ENCODE measurements around the gene CAPZB. TPM values are rescaled to one million over a fixed set of nuclear protein-coding genes. Genes with fewer than 3 reads are reported as not detected.
A peak's percentile ranks its signal among the peaks of the same experiment; 100 is the strongest.

Gene CAPZB
- total RNA-seq, 1 donor from 2014 or later, result 217 TPM

GRCh38 chr1:19402031-19402813, 83.1 kb downstream of the CAPZB start:
- H3K36me3 ChIP-seq, result no peaks in the 10 kb centered on the region
- H3K4me1 ChIP-seq, result peaks cover 98% of the 10 kb centered on the region

DNA sequence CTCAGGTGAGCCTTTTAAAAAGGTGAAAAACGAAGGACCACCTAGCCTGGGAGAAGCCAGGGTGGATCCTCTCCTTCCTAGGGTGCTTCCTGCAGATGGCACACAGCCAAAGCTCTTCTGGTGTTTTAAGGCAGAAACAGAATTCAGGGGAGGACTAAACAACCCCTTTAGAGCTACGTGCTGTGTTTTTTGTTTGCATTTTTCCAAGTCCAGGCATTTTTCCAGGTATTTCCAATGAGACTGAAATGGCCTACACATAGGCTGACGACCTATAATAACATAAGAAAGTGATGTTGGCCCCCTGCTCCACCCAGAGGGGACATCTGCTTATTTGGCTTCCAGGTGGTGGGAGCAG, 83.8 kb downstream of the CAPZB start:
- no peak overlapping the region for H3K4me3 ChIP-seq
- H3K36me3 ChIP-seq, result no peaks in the 10 kb centered on the region
- H3K27ac ChIP-seq (replicated peaks), result peak overlapping the region; percentile 28
- no peaks in the 10 kb centered on the region for H3K9me3 ChIP-seq (replicated peaks)
- intact Hi-C loops (cut with micrococcal nuclease), result no loop called here
- H3K4me1 ChIP-seq, result peaks cover 92% of the 10 kb centered on the region
- no peak for DNase-seq
- TF ChIP-seq, protein P1, sequence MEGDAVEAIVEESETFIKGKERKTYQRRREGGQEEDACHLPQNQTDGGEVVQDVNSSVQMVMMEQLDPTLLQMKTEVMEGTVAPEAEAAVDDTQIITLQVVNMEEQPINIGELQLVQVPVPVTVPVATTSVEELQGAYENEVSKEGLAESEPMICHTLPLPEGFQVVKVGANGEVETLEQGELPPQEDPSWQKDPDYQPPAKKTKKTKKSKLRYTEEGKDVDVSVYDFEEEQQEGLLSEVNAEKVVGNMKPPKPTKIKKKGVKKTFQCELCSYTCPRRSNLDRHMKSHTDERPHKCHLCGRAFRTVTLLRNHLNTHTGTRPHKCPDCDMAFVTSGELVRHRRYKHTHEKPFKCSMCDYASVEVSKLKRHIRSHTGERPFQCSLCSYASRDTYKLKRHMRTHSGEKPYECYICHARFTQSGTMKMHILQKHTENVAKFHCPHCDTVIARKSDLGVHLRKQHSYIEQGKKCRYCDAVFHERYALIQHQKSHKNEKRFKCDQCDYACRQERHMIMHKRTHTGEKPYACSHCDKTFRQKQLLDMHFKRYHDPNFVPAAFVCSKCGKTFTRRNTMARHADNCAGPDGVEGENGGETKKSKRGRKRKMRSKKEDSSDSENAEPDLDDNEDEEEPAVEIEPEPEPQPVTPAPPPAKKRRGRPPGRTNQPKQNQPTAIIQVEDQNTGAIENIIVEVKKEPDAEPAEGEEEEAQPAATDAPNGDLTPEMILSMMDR (IDR thresholded peaks at IDR 0.05; ENCODE audit: borderline replicate concordance), result no peak
- no peaks in the 10 kb centered on the region for H3K27me3 ChIP-seq (ENCODE audit: low read depth)

More at GRCh38 chr1:19402031-19402813, 83.1 kb downstream of the CAPZB start:
- H3K27me3 ChIP-seq (ENCODE audit: low read depth), result no peaks in the 10 kb centered on the region
- no peak overlapping the region for H3K4me3 ChIP-seq
- no peaks in the 10 kb centered on the region for H3K9me3 ChIP-seq (replicated peaks)
- peak overlapping the region; percentile 28 for H3K27ac ChIP-seq (replicated peaks)
- TF ChIP-seq, protein P1 (IDR thresholded peaks at IDR 0.05; ENCODE audit: borderline replicate concordance), result no peak
- no peak for DNase-seq
- intact Hi-C loops (cut with micrococcal nuclease), result no loop called here

DNA sequence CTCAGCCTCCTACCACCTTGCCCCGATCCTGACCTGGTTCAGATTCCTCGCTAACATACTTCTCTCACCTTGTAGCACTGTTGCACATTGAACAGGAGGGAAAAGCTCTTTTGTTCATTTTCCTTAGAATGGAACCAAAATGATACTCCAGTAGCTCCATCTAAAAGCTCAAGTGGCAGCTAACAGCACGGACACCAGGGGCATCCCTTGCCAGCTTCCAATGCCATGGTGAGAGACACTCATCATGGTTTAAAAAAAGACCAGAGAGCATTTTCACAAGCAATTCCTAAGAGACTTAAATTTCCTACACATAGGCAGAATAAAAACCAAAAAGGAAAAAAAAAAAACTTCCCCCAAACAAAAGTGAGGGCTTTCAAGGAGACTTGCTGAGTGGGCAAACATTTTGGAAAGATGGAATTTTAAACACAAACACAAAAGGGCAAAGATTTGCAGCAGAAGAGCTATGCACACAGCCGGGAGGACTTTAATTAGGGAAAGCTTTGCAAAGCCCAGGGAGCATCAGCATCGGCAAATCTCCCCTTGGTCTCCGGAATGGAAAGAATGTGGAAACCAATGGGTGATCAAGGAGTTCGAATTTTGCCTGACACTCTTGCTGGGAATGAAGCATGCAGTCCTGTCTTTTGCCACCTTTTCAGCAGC, 84.3 kb downstream of the CAPZB start:
- Histone ChIP-seq H3K4me1 (peaks cover 87% of the 10 kb centered on the region), H3K4me3 (no peak overlapping the region), H3K36me3 (peaks cover under 1% of the 10 kb centered on the region), H3K27me3 (ENCODE audit: low read depth) (no peaks in the 10 kb centered on the region), H3K9me3 (replicated peaks) (no peaks in the 10 kb centered on the region), H3K27ac (replicated peaks) (peak overlapping the region; percentile 46)
- intact Hi-C loops (cut with micrococcal nuclease), result no loop called here
- TF ChIP-seq, protein P1 (IDR thresholded peaks at IDR 0.05; ENCODE audit: borderline replicate concordance), result no peak
- DNase-seq, result no peak

- no peaks in the 10 kb centered on the region for H3K9me3 ChIP-seq (replicated peaks)
- H3K4me3 ChIP-seq, result no peak overlapping the region
- H3K4me1 ChIP-seq, result peaks cover 87% of the 10 kb centered on the region
- TF ChIP-seq, protein P1 (IDR thresholded peaks at IDR 0.05; ENCODE audit: borderline replicate concordance), result no peak
- intact Hi-C loops (cut with micrococcal nuclease), result no loop called here
- no peaks in the 10 kb centered on the region for H3K27me3 ChIP-seq (ENCODE audit: low read depth)
- peak overlapping the region; percentile 46 for H3K27ac ChIP-seq (replicated peaks)
- DNase-seq, result no peak
- peaks cover 5% of the 10 kb centered on the region for H3K36me3 ChIP-seq
Observed at GRCh38 chr1:19400192-19400611, 85.1 kb downstream of the CAPZB start.

GRCh38 chr1:19398309-19398760, 87.0 kb downstream of the CAPZB start:
- no peaks in the 10 kb centered on the region for H3K27me3 ChIP-seq (ENCODE audit: low read depth)
- no peak for DNase-seq
- intact Hi-C loops (cut with micrococcal nuclease), result loop anchor here (10.0 kb wide), 1 partner anchor 66 kb away; no protein-coding TSS in a partner anchor
- H3K36me3 ChIP-seq, result peaks cover 5% of the 10 kb centered on the region
- no peak overlapping the region for H3K27ac ChIP-seq (replicated peaks)
- H3K4me3 ChIP-seq, result no peak overlapping the region
- H3K4me1 ChIP-seq, result peaks cover 79% of the 10 kb centered on the region
- H3K9me3 ChIP-seq (replicated peaks), result no peaks in the 10 kb centered on the region
- TF ChIP-seq, protein P1 (IDR thresholded peaks at IDR 0.05; ENCODE audit: borderline replicate concordance), result no peak
